ENCODE data around the gene RER1.

Gene RER1

DNA sequence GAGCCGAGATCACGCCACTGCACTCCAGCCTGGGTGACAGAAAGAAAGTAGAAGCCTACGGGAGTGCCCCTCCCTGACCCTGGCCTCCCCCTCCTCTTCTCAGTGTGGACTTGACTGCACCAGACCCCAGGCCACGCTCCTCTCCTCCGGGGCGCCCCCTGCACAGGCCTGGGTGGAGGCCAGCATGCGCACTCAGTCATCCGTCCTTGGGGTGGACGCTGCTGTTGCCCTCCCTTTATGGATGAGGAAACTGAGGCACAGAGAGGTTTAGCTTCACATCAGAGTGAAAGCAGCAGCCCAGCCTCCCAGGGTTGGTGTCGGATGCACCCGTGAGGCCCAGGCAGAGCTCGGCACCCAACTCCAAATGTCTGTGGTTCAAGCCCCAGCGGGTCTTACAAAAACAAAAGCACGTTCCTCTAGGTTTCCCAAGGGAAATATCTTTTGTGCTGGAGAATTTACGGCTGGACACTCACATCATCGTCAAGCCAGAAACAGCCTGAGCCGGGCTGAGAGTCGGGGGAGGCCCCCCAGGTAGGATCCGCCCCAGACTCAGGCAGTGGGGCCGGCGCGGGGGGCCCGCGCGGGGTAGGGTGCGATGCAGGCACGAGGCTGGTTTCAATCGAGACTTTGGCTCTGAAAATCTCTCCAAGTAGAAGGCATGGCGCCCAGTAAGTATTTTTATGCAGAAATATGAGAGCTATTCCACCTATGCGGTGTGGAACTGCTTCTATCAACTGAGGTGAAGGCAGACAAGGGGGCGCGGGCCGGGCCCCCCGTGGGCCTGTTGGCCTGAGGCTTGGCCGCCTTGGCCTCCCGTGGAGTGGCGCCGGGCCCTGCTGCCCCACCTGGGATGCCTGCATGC is 36.9 kb upstream of the RER1 start:
- DNase-seq: no peak

DNA sequence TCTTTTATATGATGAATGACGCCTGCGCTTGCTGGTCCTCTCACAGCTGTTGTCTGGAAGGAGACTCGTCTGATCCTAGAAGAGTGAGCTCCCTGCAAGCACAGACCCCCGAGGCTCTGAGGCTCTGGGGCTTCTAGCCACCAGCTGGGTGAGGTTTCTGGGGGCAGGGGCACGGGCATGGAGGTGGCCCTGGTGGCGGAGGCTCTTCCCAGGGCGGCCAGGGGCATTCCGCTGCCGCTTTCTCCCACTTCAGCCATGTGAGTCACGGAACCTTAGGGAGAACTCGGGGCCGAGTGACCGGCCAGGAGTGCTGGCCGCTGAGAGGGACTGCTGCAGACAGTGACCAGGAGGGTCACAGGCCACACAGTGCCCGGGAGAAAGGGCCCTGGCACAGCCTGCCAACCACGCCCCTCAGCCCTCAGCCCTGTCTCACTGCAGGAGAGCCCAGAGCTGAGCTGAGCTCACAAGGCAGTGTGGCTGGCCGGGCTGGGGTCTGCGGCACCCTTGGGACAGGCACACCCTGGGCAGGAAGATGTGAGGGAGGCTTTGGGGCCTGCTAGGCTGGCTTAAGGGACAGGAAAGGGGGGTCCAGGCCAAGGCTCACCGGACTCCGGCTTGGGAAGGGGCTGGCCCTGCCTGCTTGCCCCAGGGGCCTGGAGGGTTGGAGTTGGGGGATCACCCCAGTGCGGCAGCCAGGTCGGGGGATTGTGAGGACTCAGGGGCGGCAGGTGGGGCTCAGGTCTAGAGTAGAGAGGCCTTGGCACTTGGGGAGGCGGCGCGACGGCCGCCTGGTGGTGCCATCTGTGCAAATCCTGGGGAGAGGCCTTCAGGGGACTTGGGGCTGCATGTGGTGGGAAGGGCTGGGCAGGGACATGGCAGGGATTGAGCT is 36.0 kb upstream of the RER1 start:
- no peak for DNase-seq

DNA sequence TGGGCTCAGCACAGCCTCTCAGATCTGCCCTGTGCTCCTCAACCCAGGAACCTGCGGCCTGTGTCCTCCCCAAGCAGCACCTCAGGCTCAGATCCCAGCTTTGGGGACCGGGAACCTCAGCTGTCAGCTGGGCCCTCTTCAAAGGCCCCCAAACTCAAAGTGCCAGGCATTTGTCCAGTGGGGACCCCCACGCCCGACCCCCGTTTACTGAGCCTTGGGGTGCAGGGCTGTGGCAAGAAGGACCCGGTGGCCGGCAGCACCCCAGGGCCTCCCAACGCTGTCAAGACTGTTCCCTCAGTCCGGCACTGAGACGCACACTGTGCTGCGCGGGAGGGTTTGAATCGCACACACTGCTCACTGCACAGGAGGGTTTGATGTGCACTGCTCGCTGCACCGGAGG is 35.2 kb upstream of the RER1 start:
- DNase-seq: no peak

DNA sequence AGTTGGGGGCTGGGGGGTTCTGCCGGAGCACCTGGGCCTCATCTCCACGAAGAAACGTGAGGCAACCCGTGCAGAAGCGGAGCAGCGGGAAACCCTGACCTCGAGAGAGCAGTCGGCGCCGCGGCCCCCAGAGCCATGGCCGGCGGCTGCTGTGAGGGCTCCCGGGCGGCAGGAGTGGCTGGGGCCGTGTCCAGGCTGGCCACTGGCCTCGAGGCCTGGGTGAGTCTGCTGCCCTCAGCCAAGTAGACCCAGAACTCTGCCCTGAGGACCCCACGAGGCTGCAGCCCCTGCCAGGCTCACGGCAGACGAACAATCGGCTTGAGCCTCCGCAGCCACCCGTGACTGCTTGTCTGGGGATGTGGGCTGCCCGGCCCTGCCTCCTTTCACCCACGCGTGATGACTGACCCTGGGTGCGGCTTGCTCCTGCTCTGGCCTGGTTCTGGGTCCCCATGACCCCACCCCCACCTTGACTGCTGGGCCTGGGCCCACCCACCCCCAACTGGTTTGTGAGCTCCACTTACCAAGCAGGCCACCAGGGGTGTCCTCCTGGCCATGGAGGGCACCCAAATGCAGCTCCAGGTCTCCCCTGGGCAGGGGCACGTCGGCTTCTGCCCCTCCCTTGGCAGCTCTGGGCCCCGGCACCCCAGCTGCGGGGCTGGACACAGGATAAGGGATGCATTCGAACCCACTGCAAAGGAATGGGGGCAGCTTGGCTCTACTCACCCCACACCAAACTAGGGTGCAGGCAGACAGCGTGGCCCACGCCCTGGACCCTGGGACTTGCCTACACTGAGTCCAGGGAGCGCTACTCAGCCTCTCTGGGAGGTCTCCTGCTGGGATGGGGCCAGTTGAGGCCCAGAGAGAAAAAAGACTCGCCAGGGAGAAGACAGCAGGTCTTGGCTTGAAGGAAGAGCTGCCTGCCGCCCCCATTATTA is 34.5 kb upstream of the RER1 start:
- DNase-seq: no peak

DNA sequence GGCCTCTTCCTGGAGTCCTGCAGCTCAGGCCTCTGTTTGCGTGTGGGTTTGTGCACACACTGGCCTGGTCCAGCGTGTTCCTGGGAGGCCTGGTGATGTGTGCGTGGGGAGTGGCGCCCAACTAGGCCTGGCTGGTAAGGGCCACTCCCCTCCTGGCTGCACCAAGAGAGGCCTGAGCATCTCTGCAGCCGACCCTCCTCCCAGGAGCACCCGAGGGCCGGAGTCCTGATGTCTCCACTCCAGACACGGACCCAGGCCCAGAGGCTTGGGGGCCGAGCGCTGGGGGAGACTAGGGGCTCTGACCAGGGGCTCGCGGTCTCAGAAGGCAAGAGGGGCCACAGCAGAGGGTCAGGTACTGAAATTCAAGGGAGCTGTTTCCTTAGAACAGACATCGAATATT is 33.6 kb upstream of the RER1 start:
- no peak for DNase-seq

DNA sequence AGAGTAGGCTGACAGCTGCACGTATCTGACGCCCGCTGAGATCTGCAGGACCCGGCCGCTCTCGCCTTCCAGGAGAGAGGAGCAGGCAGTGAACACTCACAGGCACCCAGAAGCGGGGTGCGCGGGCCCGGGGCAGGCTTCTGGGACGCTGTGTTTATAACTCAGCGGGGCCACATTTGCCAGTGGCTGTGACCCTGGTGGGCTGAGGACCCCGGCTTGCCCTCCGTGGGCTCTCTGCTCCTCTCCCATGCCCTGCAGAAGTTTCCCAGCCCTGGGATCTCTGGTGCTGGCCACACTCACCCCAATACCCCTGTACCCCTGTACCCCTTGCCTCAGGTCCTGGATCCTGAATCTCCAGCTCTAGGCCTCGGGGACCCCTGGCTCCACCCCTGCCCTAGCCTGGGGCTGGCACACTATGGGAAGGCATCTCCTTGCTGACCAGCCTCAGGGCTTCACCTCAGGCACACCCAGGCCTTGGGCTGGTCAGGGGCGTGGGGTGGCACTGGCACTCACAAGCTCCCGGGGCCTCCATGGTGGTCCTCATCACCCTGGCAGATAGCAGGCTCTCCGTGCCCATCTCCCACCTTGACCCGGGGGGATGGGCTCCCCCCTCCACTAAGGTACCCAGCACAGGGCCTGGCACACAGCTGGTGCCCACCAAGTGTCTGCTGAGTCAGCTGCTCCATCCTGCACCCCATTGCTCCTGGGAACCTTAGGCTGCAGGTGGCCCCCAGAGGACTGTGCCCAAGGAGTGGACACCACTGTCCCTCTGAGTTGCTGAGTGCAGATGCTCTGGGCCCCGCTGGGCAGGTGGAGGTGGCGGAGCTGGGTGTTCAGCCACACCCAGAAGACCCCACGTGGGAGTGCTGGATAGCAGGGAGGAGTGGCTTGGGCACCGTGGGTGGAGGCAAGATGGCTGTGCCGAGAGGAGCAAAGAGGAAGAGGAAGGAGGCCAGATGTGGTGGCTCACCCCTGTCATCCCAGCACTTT is 32.7 kb upstream of the RER1 start:
- no peak for DNase-seq

DNA sequence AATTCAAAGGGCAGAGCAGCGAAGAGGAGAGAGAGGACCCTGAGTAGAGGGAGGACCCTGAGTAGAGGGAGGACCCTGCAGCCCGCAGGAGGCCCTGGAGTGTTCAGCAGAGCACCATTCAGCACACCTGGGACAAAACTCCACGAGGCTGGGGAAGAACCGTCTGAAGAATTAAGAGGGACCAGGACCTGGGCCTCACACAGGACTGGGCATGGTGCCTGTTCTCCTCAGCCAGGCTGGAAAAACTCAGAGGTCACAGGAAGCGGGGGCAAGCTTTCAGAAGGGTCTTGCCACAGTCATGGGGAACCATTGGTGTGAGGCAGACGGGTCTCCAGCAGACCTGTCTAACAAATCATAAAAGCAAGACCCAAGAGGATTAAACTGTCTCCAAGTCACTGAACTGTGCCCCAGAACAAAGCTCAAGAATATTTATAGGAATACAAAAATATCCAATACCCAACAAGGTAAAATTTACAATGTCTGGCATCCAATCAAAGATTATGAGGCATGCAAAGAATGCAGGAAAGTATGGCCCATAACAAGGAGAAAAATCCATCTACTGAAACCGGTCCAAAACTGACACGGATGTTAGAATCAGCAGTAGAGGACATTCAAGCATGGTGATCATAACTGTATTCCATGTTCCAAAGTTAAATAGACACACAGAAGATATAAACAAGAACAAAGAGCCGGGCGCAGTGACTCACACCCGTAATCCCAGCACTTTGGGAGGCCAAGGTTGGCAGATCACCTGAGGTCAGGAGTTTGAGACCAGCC is 30.9 kb upstream of the RER1 start:
- DNase-seq: no peak

DNA sequence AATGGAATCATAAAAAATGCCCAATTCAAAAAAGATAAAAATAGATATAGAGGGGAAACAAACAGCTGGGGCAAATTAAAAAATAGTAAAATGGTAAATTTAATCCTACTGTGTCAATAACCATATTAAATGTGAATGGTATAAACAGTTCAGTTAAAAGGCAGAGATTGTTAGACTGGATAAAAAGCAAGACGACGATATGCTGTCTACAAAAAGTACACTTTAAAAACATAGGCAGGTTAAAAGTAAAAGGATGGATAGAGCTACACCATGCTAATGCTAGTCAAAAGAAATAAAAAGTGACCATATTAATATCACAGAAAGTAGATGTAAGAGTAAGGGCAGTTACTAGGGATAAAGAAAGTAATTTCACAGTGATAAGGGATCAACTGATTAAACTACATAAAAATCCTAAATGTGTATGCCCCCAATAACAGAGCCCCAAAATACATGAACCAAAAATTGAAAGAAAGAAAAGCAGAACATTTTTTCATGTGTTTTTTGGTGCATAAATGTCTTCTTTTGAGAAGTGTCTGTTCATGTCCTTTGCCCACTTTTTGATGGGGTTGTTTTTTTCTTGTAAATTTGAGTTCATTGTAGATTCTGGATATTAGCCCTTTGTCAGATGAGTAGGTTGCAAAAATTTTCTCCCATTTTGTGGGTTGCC is 27.7 kb upstream of the RER1 start:
- DNase-seq: no peak

DNA sequence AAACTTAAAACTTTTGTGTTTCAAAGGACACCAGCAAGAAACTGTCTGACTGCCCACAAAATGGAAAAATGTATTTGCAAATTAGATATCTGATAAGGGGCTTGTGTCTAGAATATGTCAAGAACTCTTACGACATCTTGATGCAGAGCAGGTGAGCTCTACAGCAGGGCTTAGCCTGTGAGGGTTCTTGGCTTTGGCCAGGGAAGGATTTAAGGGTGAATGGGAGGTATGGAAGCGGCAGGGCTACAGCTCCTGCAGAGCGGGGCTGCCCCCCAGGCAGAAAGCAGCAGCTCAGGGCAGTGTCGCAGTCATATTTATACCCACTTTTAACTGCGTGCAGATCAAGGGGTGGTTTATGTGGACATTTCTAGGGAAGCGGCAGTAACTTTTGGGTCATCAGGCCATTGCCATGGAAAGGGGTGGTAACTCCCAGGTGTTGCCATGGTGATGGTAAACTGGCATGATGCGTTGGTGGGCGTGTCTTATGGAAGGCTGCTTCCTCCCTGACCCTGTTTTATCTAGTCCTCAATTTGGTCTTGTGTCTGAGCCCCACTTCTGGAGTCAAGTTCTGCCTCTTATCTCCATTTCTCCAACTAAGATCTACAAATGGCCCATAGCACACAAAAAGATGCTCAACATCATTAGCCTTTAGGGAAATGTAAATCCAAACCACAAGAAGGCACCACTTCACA is 23.4 kb upstream of the RER1 start:
- no peak for DNase-seq

DNA sequence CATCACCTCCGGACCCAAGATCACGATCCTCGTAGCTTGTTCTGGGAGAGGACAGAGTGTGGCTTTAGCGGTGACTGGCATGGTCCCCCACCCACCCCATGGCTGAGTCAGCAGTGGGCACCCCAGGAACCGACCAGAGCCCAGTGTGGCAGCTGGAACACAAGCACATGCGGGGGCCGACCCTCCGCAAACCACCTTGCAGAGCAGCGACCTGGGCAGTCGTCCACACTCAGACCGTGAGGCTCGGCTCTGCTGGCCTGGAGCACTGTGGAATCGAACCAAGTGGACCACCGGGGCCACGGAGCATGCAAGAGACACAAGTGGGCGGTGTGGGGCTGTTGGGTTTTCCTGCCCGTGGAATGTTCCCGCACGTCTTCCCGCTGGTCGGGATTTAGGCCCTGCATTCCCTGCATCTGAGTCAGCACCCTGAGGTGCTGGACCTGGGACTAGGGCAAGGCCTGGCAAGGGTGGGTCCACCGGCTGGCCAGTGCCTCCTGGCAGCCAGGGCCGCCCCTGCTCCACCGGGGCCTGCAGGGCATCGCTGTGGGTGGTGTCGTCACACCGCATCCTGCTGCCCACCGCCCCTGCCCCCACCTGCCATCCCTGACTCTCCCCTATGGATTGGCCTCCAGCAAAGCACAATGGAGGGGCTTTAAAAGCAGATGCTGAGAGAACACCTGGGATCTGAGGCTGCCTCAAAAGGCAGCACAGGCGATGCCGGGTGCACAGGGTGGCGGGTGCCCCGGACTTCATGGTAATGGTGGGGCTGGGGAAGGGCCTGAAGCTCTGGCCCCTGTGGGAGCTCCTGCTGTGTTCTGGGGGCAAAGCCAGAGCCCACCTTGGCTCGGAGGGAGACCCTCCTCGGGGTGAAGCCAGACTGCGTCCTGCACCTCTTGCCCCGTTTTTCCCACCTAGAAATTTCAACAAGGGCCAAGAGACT is 18.8 kb upstream of the RER1 start:
- no peak for DNase-seq

DNA sequence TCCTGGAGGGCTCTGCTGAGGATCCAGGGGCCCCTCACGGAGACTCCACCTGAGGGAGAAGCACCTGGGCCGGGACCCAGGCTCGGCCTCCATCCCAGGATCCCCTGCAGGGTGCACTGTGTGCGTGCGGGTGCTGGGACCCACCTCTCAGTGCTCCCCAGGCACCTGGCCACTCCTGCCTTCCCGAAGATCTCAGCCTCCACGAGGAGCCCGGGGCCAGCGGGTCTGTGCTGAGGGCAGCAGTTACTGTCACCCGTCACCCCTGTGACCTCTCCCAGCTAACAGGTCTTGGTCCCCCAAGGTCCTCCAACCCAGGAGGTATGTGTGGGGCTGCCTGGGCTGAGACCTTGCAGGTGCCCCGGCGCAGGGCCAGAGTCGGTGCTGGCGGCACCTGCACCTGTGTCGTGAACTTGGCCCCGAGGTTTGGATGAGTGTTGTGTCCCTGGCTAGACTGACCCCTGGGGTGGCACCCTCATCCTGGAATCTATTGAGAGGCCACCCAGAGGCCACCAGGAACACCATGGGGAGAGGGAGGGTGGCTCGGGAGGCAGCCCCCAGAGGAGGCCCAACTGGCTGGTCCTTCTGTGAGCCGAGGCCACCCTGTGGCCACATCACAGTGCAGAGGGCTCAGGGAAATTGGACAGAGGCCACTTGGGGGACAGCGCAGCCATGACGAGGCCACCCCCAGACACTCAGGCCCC is 17.9 kb upstream of the RER1 start:
- DNase-seq: no peak

DNA sequence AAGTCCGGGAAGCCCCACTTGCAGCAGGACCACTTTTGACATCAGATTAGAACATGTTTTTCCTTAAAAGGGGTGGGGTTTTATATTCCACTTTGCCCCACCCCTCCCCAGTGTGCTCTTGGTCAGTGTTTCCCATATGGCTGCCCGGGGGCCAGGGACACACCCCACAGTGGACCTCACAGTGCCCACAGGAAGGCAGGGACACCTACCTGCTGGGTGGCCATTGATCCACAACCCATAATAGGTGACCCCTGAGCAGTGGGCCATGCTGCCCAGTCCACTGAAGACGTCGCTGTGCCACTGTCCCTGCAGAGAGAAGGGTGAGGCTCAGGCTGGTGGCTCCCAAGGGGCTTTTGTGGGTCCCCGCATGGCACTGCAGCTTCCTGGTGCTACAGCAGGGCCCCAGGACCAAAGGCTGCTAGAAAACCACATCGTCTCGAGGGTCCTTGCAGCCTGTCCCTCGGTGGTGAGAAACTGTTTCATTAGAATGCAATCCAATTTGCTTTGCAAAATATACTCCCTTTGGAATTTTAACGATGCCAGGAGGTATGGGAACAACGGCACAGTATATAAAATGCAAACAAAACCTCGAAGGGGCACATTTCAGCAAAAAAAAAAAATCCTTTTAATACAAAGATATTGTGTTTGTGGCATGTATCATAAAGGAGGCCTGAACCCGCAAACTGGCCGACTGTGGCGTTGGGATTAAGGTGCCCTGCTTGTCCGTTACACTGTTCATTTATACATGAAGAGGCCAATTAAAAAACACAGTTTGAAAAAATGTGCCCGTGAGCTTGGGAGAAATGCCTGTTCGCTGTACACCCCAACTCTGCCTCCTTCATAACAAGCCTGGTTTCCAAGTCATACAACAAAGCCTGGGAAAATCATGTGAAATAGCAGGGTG is 17.1 kb upstream of the RER1 start:
- no peak for DNase-seq

DNA sequence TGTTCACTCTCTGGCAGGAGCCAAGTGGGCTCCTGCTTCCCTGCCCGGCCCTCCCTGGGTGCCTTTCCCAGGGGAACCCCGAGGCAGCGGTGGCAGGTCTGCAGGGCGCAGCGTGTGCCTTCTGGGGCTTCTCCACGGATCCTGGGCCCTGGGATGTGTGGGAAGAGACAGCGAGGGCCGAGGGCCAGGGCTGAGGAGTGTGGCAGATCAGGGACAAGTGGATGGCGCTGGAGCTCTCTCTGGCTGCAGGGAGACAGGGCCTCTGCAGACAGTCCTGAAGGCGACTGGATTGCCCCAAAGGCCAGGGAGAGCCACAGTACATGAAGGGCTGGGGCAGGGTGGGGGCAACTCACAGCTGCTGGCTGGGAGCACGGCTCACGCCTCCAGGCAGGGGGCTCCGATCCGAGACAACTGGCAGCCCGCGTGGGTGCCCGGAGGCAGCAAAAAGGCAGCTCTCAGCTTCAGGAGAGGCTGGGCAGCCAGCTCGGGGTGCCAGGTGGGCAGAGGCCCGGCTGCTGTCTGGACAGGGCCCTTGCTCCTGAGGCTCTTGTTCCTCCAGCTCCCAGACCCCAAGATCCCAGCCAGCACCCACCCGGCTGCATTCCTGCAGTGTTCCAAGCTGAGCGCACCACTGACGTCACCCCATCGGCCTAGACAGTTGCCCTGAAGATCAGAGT is 16.3 kb upstream of the RER1 start:
- no peak for DNase-seq

DNA sequence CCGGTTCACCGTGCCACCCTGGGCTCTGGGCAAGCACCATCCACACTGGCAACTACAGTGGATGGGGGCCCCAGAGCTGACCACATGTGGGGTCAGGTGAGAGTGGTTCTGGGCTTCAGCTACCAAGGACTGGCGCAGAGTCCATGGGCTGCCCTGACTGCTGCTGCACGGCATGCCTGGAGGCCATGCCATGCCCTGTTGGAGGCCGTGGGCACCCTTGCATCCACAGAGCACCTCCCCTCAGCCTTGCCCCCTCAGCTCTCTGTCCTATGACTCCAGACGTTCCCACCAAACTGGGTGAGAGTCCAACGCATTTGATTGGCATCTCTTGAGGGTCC is 15.7 kb upstream of the RER1 start:
- DNase-seq: no peak

DNA sequence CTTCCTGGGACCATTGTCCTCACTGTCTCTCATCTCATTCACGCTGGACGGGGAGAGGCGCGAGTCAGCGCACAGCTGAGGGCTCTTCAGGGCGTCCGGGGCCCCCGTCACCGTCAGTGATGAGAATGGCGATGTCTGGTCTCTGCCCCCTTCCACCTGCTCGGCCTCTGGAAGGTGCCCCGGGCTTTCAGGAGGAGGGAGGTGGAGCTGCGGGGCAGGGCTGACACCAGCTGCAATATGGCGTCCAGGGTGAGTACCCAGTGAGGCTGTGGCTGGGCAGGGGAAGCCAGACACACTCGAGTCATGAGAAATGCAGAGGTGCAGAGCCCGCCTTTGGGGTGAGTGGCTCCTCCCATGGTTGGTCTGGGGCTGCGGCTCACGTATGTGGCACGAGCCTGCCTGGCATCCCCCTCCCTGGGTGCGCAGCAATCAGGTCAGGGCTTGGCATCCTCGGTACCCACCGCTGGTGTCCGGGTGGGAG is 15.3 kb upstream of the RER1 start:
- DNase-seq: no peak
